Right lobe of liver (tissue), 6 donors: ENCODE measurements around the gene OLIG1. TPM values are rescaled to one million over a fixed set of nuclear protein-coding genes. Genes with fewer than 3 reads are reported as not detected.

Experiments
- ATAC-seq, 4 donors: fragments of 200-7000 bp; cut with Tn5 transposase; one replicate each; pipeline ENCODE4 v1.9.1; 2020; ENCODE audit warnings: mild to moderate bottlenecking in 4 of 4, moderate library complexity in 4 of 4
- DNase-seq, 3 donors: peaks; one replicate each; pipeline ENCODE4 v3.0.0-alpha.2; 2020
- H3K27ac ChIP-seq, 3 donors: fragments of 200-600 bp; one replicate each; pipeline ENCODE4 v1.8.0; 2022
- H3K27me3 ChIP-seq, 2 donors: fragments of 200-600 bp; one replicate each; pipeline ENCODE4 v1.8.0; 2022
- H3K36me3 ChIP-seq, 4 donors: fragments of 200-600 bp; sonication (generic) in 1 of 4; one replicate each; pipeline versions ENCODE4 v1.5.1 to v1.8.0; 2017 to 2022; ENCODE audit warnings: control low read depth in 1 of 4
- H3K4me1 ChIP-seq, 4 donors: fragments of 200-600 bp; sonication (generic) in 1 of 4; one replicate each; pipeline versions ENCODE4 v1.5.1 to v1.8.0; 2017 to 2022; ENCODE audit warnings: control low read depth in 1 of 4
- H3K4me3 ChIP-seq, 3 donors: fragments of 200-600 bp; one replicate each; pipeline ENCODE4 v1.8.0; 2022
- H3K9me3 ChIP-seq, 4 donors: fragments of 200-600 bp; sonication (generic) in 1 of 4; one replicate each; pipeline versions ENCODE4 v1.5.1 to v1.8.0; 2017 to 2022; ENCODE audit warnings: control low read depth in 1 of 4
- CTCF ChIP-seq, 4 donors: fragments of 200-600 bp in 3 of 4; fragments of 450-650 bp in 1 of 4; IDR thresholded peaks; one replicate each; pipeline versions ENCODE4 v1.5.1 to v1.8.0; 2016 to 2022; ENCODE audit warnings: antibody characterized with exemption in 4 of 4, mild to moderate bottlenecking in 2 of 4
- POLR2A ChIP-seq: fragments of 450-650 bp; IDR thresholded peaks from one replicate; pipeline ENCODE4 v1.6.1; 2017; ENCODE audit warnings: antibody characterized with exemption, mild to moderate bottlenecking
- WGBS: methylation state at CpG from one replicate; pipeline ENCODE4 v1.1.6; 2018; ENCODE audit warnings: low coverage, low lambda C conversion rate; ENCODE audit not compliant: insufficient coverage; ENCODE audit errors: missing lambda C conversion rate; 5-methylcytosine and 5-hydroxymethylcytosine counted together
- intact Hi-C, 2 donors: fragments of 100-400 bp; cut with DNase I; formaldehyde crosslinking; loops; one replicate each; pipeline versions ENCODE4 v1.11.2 to v1.14.1; 2022
- total RNA-seq, 6 experiments: library from RNA; depleted of rRNA in 2 of 6; stranded (reverse); fragments of >200 nt in 2 of 6; fragmentation: NEBNext Ultra II Directional in 3 of 6; extraction: Animal tissue kit (Norgen Biotek cat#: 25700) in 3 of 6; gene quantifications; one replicate each; pipeline versions ENCODE4 v1.1.0 to v1.2.4, GENCODE V29; 2016 to 2023
- donor health status: DM: no; HTN: yes; CAD: no.
- donor health status: DM: no; HTN: no; CAD: no.
- donor health status: DM: no; HTN: no; CAD: no.
- donor health status: DM: no; HTN: yes; CAD: no.
- donor health status: DM: no; HTN: yes; CAD: no.

The OLIG1 gene
- total RNA-seq, 6 experiments from 2014 or later = not detected

GRCh38 chr21:33029975-33030461, 39.9 kb upstream of the OLIG1 start:
- Histone ChIP-seq H3K27ac (no peak overlapping the region), H3K9me3 (no peaks in the 10 kb centered on the region), H3K4me3 (no peak overlapping the region), H3K27me3 (peaks cover 5 to 27% of the 10 kb centered on the region in 2 donors), H3K36me3 (no peaks in the 10 kb centered on the region), H3K4me1 (peaks cover 0 to 11% (median 0%) of the 10 kb centered on the region in 4 donors)
- WGBS = 33% methylated on average over 8 of the region's 10 CpGs
- intact Hi-C loops = no loop called here
- ATAC-seq (no peak), DNase-seq (no peak)
- TF ChIP-seq CTCF (IDR thresholded peaks at IDR 0.05) (no peak), POLR2A (no peak)

GRCh38 chr21:33030633-33031032, 39.3 kb upstream of the OLIG1 start:
- peaks cover 5 to 21% of the 10 kb centered on the region in 2 donors for H3K27me3 ChIP-seq

GRCh38 chr21:33031152-33031911, 38.6 kb upstream of the OLIG1 start:
- intact Hi-C loops = no loop called here
- WGBS = 44% methylated on average over 2 of the region's 10 CpGs
- TF ChIP-seq POLR2A (no peak), CTCF (IDR thresholded peaks at IDR 0.05) (no peak)
- ATAC-seq (peak in 1 of 4 donors; percentile 28), DNase-seq (peak in 1 of 3 donors; percentile 40)
- Histone ChIP-seq H3K9me3 (no peaks in the 10 kb centered on the region), H3K27ac (no peak overlapping the region), H3K4me1 (peaks cover 0 to 11% (median 0%) of the 10 kb centered on the region in 4 donors), H3K36me3 (no peaks in the 10 kb centered on the region), H3K27me3 (peaks cover 5 to 15% of the 10 kb centered on the region in 2 donors), H3K4me3 (no peak overlapping the region)

More at GRCh38 chr21:33030633-33031032, 39.3 kb upstream of the OLIG1 start:
- TF ChIP-seq CTCF (IDR thresholded peaks at IDR 0.05) (no peak), POLR2A (no peak)
- DNase-seq = no peak
- no CpG with 5 or more reads among the region's 6 CpGs for WGBS
- ATAC-seq = no peak
- Histone ChIP-seq H3K4me1 (peaks cover 0 to 11% (median 0%) of the 10 kb centered on the region in 4 donors), H3K27ac (no peak overlapping the region), H3K4me3 (no peak overlapping the region), H3K36me3 (no peaks in the 10 kb centered on the region), H3K9me3 (no peaks in the 10 kb centered on the region)
- intact Hi-C loops = no loop called here

GRCh38 chr21:33032434-33033047, 37.4 kb upstream of the OLIG1 start:
- peaks cover 3 to 5% of the 10 kb centered on the region in 2 donors for H3K27me3 ChIP-seq
- intact Hi-C loops = no loop called here
- no peaks in the 10 kb centered on the region for H3K9me3 ChIP-seq
- ATAC-seq = no peak
- H3K36me3 ChIP-seq = no peaks in the 10 kb centered on the region
- 35% methylated on average over 8 of the region's 10 CpGs for WGBS
- DNase-seq = no peak
- H3K27ac ChIP-seq = no peak overlapping the region
- no peak for TF ChIP-seq CTCF (IDR thresholded peaks at IDR 0.05)
- no peak for TF ChIP-seq POLR2A
- no peak overlapping the region for H3K4me3 ChIP-seq
- H3K4me1 ChIP-seq = peaks cover 0 to 6% (median 0%) of the 10 kb centered on the region in 4 donors
